B cell (primary cell): ENCODE data around the gene CAPN11. TPM values are rescaled to one million over a fixed set of nuclear protein-coding genes. Genes with fewer than 3 reads are reported as not detected.

Experiments used
- ATAC-seq: fragments of 200-7000 bp; cut with Tn5 transposase; one replicate; pipeline ENCODE4 v1.10.0; 2021; ENCODE audit warnings: low read depth, mild to moderate bottlenecking, moderate number of reproducible peaks, moderate library complexity
- CTCF ChIA-PET: fragments of 350-600 bp; sonication (Branson Sonifier 250); formaldehyde crosslinking; loops from one replicate; lab custom pipeline; 2021; ENCODE audit warnings: antibody characterized with exemption, inconsistent platforms; lab: Charles Lee
- POLR2A ChIA-PET: fragments of 350-600 bp; sonication (Branson Sonifier 250); formaldehyde crosslinking; loops from one replicate; lab custom pipeline; 2021; ENCODE audit warnings: antibody characterized with exemption; lab: Charles Lee
- DNase-seq: peaks from one replicate; pipeline ENCODE4 v3.0.0; 2013
- H2AFZ ChIP-seq: 2 replicates; pipeline ENCODE4 v1.6.1; 2012; ENCODE audit warnings: mild to moderate bottlenecking, low read depth, low read length; ENCODE audit not compliant: insufficient read depth, poor library complexity, severe bottlenecking
- H3K27ac ChIP-seq, 2 donors: 1 replicate in 1 of 2; 2 replicates in 1 of 2; pipeline ENCODE4 v1.5.1; 2012 to 2013; ENCODE audit warnings: low read length in 2 of 2, mild to moderate bottlenecking in 2 of 2, moderate library complexity in 1 of 2
- H3K27me3 ChIP-seq, 4 experiments: fragments of 200-600 bp in 1 of 4; sonication (generic) in 1 of 4; replicated peaks in 1 of 4; 1 replicate in 2 of 4; 2 replicates in 2 of 4; pipeline versions ENCODE4 v1.6.1 to v1.7.0; 2013 to 2016; ENCODE audit warnings: low read length in 3 of 4, mild to moderate bottlenecking in 2 of 4, mixed read lengths in 1 of 4, moderate library complexity in 1 of 4; ENCODE audit not compliant: insufficient read depth in 4 of 4, control insufficient read depth in 3 of 4; ENCODE audit errors: control extremely low read depth in 1 of 4
- H3K36me3 ChIP-seq, 2 experiments: replicated peaks in 1 of 2; 1 replicate in 1 of 2; 2 replicates in 1 of 2; pipeline versions ENCODE4 v1.6.1 to v1.7.1; 2013; ENCODE audit warnings: low read length in 1 of 2; ENCODE audit not compliant: insufficient read depth in 2 of 2, control insufficient read depth in 1 of 2; ENCODE audit errors: control extremely low read depth in 1 of 2, extremely low read depth in 1 of 2
- H3K4me1 ChIP-seq, 2 donors: fragments of 200-600 bp in 1 of 2; sonication (generic) in 1 of 2; 1 replicate in 1 of 2; 2 replicates in 1 of 2; pipeline versions ENCODE4 v1.5.1 to v1.6.1; 2013 to 2017; ENCODE audit warnings: low read length in 2 of 2; ENCODE audit not compliant: control insufficient read depth in 2 of 2, insufficient read depth in 2 of 2
- H3K4me2 ChIP-seq: replicated peaks from 2 replicates; pipeline ENCODE3; 2012; ENCODE audit warnings: mild to moderate bottlenecking, low read depth, low read length; ENCODE audit not compliant: poor library complexity, severe bottlenecking
- H3K4me3 ChIP-seq, 5 experiments: fragments of 200-600 bp in 1 of 5; sonication (generic) in 1 of 5; 1 replicate in 3 of 5; 2 replicates in 2 of 5; pipeline versions ENCODE4 v1.5.1 to v1.7.0; 2011 to 2016; ENCODE audit warnings: low read length in 4 of 5, mild to moderate bottlenecking in 4 of 5, low read depth in 2 of 5, control low read depth in 1 of 5, moderate library complexity in 1 of 5; ENCODE audit not compliant: insufficient read depth in 1 of 5; ENCODE audit errors: control extremely low read depth in 1 of 5, extremely low read depth in 1 of 5
- H3K79me2 ChIP-seq: fragments of 200-600 bp; sonication (generic); one replicate; pipeline ENCODE4 v1.6.0; 2016; ENCODE audit warnings: low read length; ENCODE audit not compliant: control insufficient read depth, insufficient read depth
- H3K9ac ChIP-seq: fragments of 200-600 bp; sonication (generic); 2 replicates; pipeline ENCODE4 v1.6.1; 2017; ENCODE audit warnings: mild to moderate bottlenecking, low read length, moderate library complexity
- H3K9me3 ChIP-seq, 3 donors: one replicate each; pipeline versions ENCODE4 v1.6.1 to v1.7.1; 2013; ENCODE audit warnings: low read length in 2 of 3; ENCODE audit not compliant: control insufficient read depth in 2 of 3, insufficient read depth in 1 of 3; ENCODE audit errors: control extremely low read depth in 1 of 3
- H4K20me1 ChIP-seq: 2 replicates; pipeline ENCODE4 v1.6.0; 2012; ENCODE audit warnings: mild to moderate bottlenecking, low read length; ENCODE audit not compliant: insufficient read depth, control insufficient read depth, poor library complexity, severe bottlenecking
- H3K27ac Mint-ChIP-seq: one replicate; pipeline ENCODE4 v1.8.0; 2021; ENCODE audit warnings: mixed read lengths
- H3K27me3 Mint-ChIP-seq: one replicate; pipeline ENCODE4 v1.8.0; 2021; ENCODE audit warnings: mixed read lengths
- H3K4me1 Mint-ChIP-seq: one replicate; pipeline ENCODE4 v1.8.0; 2021; ENCODE audit warnings: mixed read lengths
- H3K4me3 Mint-ChIP-seq: one replicate; pipeline ENCODE4 v1.8.0; 2021; ENCODE audit warnings: mixed read lengths
- H3K9me3 Mint-ChIP-seq: one replicate; pipeline ENCODE4 v1.8.0; 2022; ENCODE audit warnings: mixed read lengths; ENCODE audit not compliant: insufficient read depth
- EZH2 ChIP-seq: IDR thresholded peaks from 2 replicates; pipeline ENCODE4 v1.6.1; 2012; ENCODE audit warnings: borderline replicate concordance, low read depth, mild to moderate bottlenecking, moderate library complexity, low read length; ENCODE audit not compliant: insufficient read depth, poor library complexity, severe bottlenecking
- WGBS: methylation state at CpG from one replicate; pipeline ENCODE4 v1.1.5; 2013; ENCODE audit warnings: missing lambda C conversion rate; ENCODE audit not compliant: insufficient coverage; 5-methylcytosine and 5-hydroxymethylcytosine counted together
- intact Hi-C: fragments of 100-400 bp; cut with micrococcal nuclease; formaldehyde crosslinking; loops from one replicate; pipeline ENCODE4 v1.10.0; 2022
- polyA plus RNA-seq: library from polyadenylated mRNA; depleted of rRNA; stranded (reverse); fragments of >200 nt; gene quantifications from 2 replicates; pipeline ENCODE4 v1.2.3, GENCODE V29; 2012
- total RNA-seq, 2 donors: library from RNA; stranded (reverse); fragments of 120-200 nt in 1 of 2; gene quantifications; 1 replicate in 1 of 2; 2 replicates in 1 of 2; pipeline versions ENCODE4 v1.2.3 to v1.2.4, GENCODE V29; 2013 to 2022
- TF ChIP-seq, protein P1 (sequence below): fragments of 200-600 bp; IDR thresholded peaks from one replicate; pipeline ENCODE4 v1.8.0; 2022; ENCODE audit warnings: antibody characterized with exemption, mild to moderate bottlenecking

CAPN11 gene
- total and polyA plus RNA-seq, 2 donors (not counting 1 experiment from before 2014, with no cell fraction given), result not detected

DNA sequence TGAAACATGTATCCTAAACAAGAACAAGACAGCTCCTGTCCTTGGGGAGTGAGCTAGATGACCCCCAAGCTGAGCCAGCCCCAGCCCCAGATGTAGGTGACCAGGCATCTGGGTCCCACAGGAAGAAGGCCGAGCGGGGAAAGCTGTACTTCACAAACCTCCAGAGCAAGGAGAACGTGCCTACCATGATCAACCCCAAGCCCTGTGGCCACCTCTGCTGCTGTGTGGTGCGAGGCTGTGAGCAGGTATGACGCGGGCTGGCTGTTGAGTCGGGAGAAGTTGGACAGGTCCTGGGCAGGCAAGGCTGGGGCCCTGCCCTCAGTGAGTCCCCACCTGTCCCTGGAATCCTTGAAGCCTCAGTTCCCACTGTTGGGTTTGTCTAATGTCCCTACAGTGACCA is 11.4 kb upstream of the CAPN11 start:
- H3K4me3 Mint-ChIP-seq, result no peak overlapping the region
- H3K4me3 ChIP-seq, result no peak overlapping the region
- H4K20me1 ChIP-seq, result no peaks in the 10 kb centered on the region
- H2AFZ ChIP-seq, result no peak overlapping the region
- TF ChIP-seq, protein P1, sequence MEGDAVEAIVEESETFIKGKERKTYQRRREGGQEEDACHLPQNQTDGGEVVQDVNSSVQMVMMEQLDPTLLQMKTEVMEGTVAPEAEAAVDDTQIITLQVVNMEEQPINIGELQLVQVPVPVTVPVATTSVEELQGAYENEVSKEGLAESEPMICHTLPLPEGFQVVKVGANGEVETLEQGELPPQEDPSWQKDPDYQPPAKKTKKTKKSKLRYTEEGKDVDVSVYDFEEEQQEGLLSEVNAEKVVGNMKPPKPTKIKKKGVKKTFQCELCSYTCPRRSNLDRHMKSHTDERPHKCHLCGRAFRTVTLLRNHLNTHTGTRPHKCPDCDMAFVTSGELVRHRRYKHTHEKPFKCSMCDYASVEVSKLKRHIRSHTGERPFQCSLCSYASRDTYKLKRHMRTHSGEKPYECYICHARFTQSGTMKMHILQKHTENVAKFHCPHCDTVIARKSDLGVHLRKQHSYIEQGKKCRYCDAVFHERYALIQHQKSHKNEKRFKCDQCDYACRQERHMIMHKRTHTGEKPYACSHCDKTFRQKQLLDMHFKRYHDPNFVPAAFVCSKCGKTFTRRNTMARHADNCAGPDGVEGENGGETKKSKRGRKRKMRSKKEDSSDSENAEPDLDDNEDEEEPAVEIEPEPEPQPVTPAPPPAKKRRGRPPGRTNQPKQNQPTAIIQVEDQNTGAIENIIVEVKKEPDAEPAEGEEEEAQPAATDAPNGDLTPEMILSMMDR, result no peak
- no peak for TF ChIP-seq EZH2
- ATAC-seq (no peak), DNase-seq (no peak)
- no peak overlapping the region for H3K27ac Mint-ChIP-seq
- H3K27me3 Mint-ChIP-seq, result no peaks in the 10 kb centered on the region
- H3K4me1 ChIP-seq, result peaks cover 0 to 7% of the 10 kb centered on the region in 2 donors
- CTCF ChIA-PET, result interaction anchor here (5.6 kb wide), 1 partner anchor 50 kb away, joined by 89 read pairs; no protein-coding TSS in a partner anchor
- H3K79me2 ChIP-seq, result no peaks in the 10 kb centered on the region
- 97% methylated on average over 7 of the region's 7 CpGs for WGBS
- no peaks in the 10 kb centered on the region for H3K9me3 ChIP-seq
- peaks cover 0 to 3% (median 0%) of the 10 kb centered on the region in 4 experiments for H3K27me3 ChIP-seq
- no peaks in the 10 kb centered on the region for H3K4me1 Mint-ChIP-seq
- peaks cover 8 to 18% of the 10 kb centered on the region in 2 experiments for H3K36me3 ChIP-seq
- H3K4me2 ChIP-seq, result no peak overlapping the region
- no peaks in the 10 kb centered on the region for H3K9me3 Mint-ChIP-seq
- no peak overlapping the region for H3K27ac ChIP-seq
- POLR2A ChIA-PET, result no interaction called here
- intact Hi-C loops, result no loop called here
- H3K9ac ChIP-seq, result no peak overlapping the region

GRCh38 chr6:44148306-44148705 is 10.3 kb upstream of the CAPN11 start:
- TF ChIP-seq EZH2, result no peak
- TF ChIP-seq, protein P1, result no peak
- Mint-ChIP-seq H3K27ac (no peak overlapping the region), H3K9me3 (no peaks in the 10 kb centered on the region), H3K4me3 (no peak overlapping the region), H3K4me1 (no peaks in the 10 kb centered on the region), H3K27me3 (no peaks in the 10 kb centered on the region)
- 97% methylated on average over 9 of the region's 9 CpGs for WGBS
- peaks cover 8 to 18% of the 10 kb centered on the region in 2 experiments for H3K36me3 ChIP-seq
- ChIA-PET CTCF (interaction anchor here (0.6 to 5.6 kb wide), 3 partner anchors 46 to 951 kb away, joined by 3 to 89 read pairs (median 5); no protein-coding TSS in a partner anchor), POLR2A (no interaction called here)
- H2AFZ ChIP-seq, result no peak overlapping the region
- H3K9me3 ChIP-seq, result no peaks in the 10 kb centered on the region
- H4K20me1 ChIP-seq, result no peaks in the 10 kb centered on the region
- H3K27me3 ChIP-seq, result peaks cover 0 to 3% (median 0%) of the 10 kb centered on the region in 4 experiments
- H3K9ac ChIP-seq, result no peak overlapping the region
- peaks cover 0 to 7% of the 10 kb centered on the region in 2 donors for H3K4me1 ChIP-seq
- ATAC-seq, result no peak
- no peak for DNase-seq
- intact Hi-C loops, result no loop called here
- no peak overlapping the region for H3K4me2 ChIP-seq
- H3K4me3 ChIP-seq, result no peak overlapping the region
- H3K79me2 ChIP-seq, result no peaks in the 10 kb centered on the region
- no peak overlapping the region for H3K27ac ChIP-seq
